GM19239 (cell line): ENCODE measurements around the gene ESR1.

ENCODE experiments used
- DNase-seq: peaks from one replicate; pipeline ENCODE4 v3.0.0; 2011; ENCODE audit warnings: low spot score; ENCODE audit not compliant: insufficient read length
- FAIRE-seq: peaks from 2 replicates; lab custom pipeline; 2011; peaks lifted over from hg19 to GRCh38; lab: Jason Lieb, UNC

ESR1 gene

GRCh38 chr6:151807513-151808370 lies at the start of gene ESR1:
Gene ESR1, plus strand, starts transcription at chr6:151807682. Its CDS starts 231 bp downstream, at chr6:151807913.
- peak; percentile 21 for FAIRE-seq
- no peak for DNase-seq

- DNase-seq (no peak), FAIRE-seq (no peak)
Observed at GRCh38 chr6:151760486-151760885, 47.0 kb upstream of the ESR1 start.

GRCh38 chr6:151761851-151762250 lies 45.6 kb upstream of the ESR1 start:
- no peak for FAIRE-seq
- no peak for DNase-seq

GRCh38 chr6:151762817-151763216 lies 44.7 kb upstream of the ESR1 start:
- no peak for DNase-seq
- FAIRE-seq = no peak

- DNase-seq (no peak), FAIRE-seq (no peak)
Observed at GRCh38 chr6:151763303-151763702, 44.2 kb upstream of the ESR1 start.

- peak; percentile 15 for DNase-seq
- peak; percentile 86 for FAIRE-seq
Observed at GRCh38 chr6:151763938-151764680, 43.4 kb upstream of the ESR1 start.

GRCh38 chr6:151765444-151765886 lies 42.0 kb upstream of the ESR1 start:
- peak; percentile 92 for FAIRE-seq
- DNase-seq = peak; percentile 13

GRCh38 chr6:151772446-151772845 lies 35.0 kb upstream of the ESR1 start:
- FAIRE-seq (no peak), DNase-seq (no peak)

GRCh38 chr6:151773382-151773781 lies 34.1 kb upstream of the ESR1 start:
- FAIRE-seq = no peak
- no peak for DNase-seq

GRCh38 chr6:151782560-151782959 lies 24.9 kb upstream of the ESR1 start:
- FAIRE-seq (no peak), DNase-seq (no peak)

- no peak for FAIRE-seq
- DNase-seq = no peak
Observed at GRCh38 chr6:151783692-151784091, 23.8 kb upstream of the ESR1 start.

- no peak for DNase-seq
- FAIRE-seq = no peak
Observed at GRCh38 chr6:151784441-151785214, 22.9 kb upstream of the ESR1 start.

GRCh38 chr6:151796842-151797530 lies 10.5 kb upstream of the ESR1 start:
- DNase-seq (no peak), FAIRE-seq (no peak)

- FAIRE-seq (no peak), DNase-seq (no peak)
Observed at GRCh38 chr6:151803743-151804142, 3.7 kb upstream of the ESR1 start.

- no peak for DNase-seq
Observed at GRCh38 chr6:151804585-151805285, 2.7 kb upstream of the ESR1 start.

GRCh38 chr6:151805286-151805840 lies 2.1 kb upstream of the ESR1 start:
- no peak for DNase-seq
- FAIRE-seq = no peak

More at GRCh38 chr6:151804585-151805285, 2.7 kb upstream of the ESR1 start:
- no peak for FAIRE-seq

GRCh38 chr6:151806757-151807512 lies 547 bp upstream of the ESR1 start:
- no peak for DNase-seq
- no peak for FAIRE-seq
